Smooth muscle cell of the brain vasculature (primary cell): ENCODE data around the gene EYS.

Experiments
- DNase-seq: peaks from one replicate; pipeline ENCODE4 v3.0.0-alpha.2; 2012; ENCODE audit warnings: low read depth, low spot score

Gene EYS

GRCh38 chr6:64724091-64724490, 982.9 kb downstream of the EYS start:
- no peak for DNase-seq

GRCh38 chr6:64723327-64724058, 983.5 kb downstream of the EYS start:
- no peak for DNase-seq

- no peak for DNase-seq
Measured at GRCh38 chr6:64721865-64722264, 985.2 kb downstream of the EYS start.

GRCh38 chr6:64717281-64717680, 989.7 kb downstream of the EYS start:
- no peak for DNase-seq

DNA sequence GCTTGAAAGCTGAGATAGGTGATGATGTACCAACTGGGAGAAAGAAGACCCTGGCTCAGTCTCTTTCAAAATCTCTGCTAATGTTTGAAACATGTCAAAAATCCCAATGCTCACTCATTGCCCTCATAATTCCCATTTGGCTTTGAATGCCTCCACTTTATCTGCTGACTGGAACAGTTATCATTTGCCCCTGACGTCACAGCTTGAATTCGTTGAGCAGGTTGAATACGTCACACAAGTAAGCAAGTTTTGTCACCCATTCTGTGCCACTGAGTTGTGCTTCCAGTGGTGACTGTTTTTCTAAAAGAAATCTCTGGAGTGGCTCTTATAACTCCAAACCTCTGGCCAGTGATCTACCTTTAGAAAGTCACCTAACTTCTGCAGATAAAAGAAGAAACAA, 991.4 kb downstream of the EYS start:
- DNase-seq = no peak

- DNase-seq = no peak
Measured at GRCh38 chr6:64714073-64714472, 993.0 kb downstream of the EYS start.

DNA sequence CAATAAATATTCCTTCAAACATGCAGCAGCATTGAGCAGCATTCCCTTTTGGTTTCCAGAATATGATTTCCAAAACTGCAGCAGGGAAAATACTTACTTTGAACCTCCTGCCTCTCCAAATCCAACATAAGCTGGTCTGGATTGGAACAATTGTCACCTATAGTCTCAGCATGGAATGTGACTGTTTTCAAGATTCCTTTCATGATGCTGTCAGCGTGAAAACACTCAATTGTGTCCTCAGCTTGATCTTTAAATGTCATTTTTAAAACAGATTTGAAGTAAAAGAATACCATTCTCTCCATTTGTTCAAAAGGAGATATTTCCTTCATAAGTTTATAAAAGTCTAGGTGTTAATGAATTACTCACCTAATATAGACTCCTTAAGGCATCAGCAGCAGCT, 993.9 kb downstream of the EYS start:
- no peak for DNase-seq

GRCh38 chr6:64712606-64713005, 994.4 kb downstream of the EYS start:
- DNase-seq = no peak

DNA sequence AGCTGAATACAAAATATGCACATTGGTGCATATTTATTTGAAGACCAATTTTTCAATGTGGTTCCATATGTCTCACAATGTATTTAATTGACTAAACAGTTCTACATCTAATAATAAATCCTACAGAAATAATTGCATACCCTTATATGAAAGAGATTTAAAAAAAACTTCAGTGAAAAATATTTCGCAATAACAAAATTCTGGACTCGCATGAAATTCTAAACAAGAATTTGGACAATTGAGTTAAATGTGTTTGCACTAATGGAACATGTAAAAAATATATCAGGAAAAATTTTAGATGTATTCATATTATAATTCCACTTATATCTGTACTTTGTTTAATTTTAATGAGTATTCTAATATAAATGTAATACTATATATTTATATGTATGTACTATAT, 1003.1 kb downstream of the EYS start:
- DNase-seq = no peak

GRCh38 chr6:64696053-64696452, 1011.0 kb downstream of the EYS start:
- DNase-seq = no peak

- DNase-seq = no peak
Measured at GRCh38 chr6:64694356-64694755, 1012.7 kb downstream of the EYS start.

DNA sequence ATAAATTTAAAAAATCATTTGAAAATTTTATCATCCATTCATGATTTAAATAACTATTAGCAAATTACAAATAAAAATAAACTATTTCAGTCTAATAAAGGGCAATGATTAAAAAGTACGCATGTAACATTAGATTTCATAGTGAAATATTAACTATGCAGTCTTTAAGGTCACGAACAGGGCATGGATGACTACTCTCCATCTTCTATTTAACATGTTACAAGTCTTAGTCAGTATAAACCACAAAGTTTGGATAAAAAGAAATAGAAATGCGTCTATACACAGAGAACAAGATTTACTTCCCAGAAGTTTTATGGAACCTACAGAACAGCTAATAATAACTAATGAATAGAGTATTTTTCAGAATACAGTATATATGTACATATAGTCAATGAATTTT, 1016.0 kb downstream of the EYS start:
- no peak for DNase-seq

DNA sequence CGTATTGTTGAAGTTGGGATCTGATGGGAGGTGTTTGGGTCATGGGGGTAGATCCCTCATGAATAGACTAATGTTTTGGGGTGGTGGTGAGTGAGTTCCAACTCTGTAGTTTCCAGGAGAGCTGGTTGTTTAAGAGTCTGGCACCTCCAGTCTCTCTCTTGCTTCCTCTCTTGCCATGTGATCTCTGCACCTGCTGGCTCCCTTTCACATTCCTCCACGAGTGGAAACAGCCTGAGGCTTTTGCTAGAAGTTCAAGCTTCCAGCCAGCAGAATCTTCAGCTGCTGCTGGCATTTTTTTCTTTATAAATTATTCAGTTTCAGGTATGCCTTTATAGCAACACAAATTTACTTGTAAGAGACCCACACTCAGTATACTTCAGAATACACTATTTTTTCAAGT, 1021.6 kb downstream of the EYS start:
- no peak for DNase-seq

DNA sequence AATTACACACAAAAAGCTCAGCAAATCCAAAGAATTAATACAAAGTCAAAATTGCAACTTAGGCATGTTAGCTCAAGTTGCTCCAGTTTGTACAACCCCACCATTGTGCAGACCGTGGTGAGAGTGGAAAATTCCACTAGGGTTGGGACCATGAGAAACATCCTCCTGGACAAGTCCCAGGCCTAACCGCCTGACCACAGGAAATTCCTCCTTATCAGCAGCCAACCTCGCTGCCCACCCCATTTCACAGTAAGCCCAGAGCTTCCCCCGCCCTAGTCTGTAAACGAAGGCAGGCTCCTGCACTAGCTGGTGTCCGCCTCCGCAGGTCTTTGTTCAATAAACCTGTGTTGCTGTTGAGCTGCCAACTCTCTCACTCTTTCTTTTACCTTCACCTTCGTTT, 1023.3 kb downstream of the EYS start:
- no peak for DNase-seq

GRCh38 chr6:64681416-64682160, 1025.4 kb downstream of the EYS start:
- no peak for DNase-seq

- DNase-seq = no peak
Measured at GRCh38 chr6:64680446-64680845, 1026.6 kb downstream of the EYS start.

DNA sequence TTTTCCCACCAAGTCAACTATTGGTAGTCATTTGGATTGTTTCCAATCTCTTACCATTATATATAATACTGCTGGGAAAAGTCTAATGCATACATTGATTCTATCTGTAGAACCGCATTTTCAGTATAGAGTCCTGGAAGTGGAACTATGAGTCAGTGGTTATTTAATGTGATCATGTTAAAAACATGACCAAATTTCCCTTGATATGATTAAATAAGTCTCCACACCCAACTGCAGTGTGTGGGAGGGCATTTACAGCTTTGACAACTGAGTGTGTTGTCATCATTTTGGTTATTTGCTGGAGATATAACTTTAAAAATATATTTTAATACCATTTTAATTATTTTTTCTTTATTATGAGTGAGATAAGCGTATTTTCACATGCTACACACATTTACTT, 1027.6 kb downstream of the EYS start:
- no peak for DNase-seq

DNA sequence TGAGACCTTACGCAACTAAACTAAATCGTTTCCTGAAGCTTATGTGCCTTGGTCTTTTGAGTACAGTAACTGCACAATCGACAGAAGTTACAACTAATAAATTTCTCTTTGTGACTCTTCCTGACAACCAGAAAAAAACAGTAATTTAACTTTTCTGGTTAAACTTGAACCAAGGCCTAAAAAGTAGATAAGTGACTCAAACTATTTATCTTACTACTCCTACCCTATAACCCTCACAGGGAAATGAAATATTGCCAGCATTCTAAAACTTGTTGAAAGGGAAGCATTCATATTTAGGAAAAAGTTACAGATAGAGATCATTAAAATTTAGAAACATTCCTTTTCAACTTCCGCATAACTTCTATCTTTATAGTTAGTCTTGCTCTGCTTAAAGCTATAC, 1034.4 kb downstream of the EYS start:
- DNase-seq = no peak

- DNase-seq = no peak
Measured at GRCh38 chr6:64672131-64672530, 1034.9 kb downstream of the EYS start.

GRCh38 chr6:64665137-64665536, 1041.9 kb downstream of the EYS start:
- no peak for DNase-seq

DNA sequence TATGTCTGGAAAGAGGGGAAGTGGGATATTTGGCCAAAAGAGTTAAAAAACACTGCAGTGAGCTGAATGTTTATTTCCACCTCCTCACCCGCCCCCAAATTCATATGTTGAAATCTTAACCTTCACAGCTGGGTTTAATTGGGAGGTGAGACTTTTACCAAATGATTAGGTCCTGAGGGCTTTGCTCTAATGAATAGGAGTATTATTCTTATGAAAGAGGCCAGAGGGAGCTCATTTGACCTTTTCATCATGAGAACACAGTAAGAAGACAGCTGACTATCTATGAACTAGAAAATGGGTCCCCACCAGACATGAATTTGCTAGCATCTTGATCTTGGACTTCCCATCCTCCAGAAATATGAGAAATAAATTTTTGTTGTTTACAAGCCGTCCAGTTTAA, 1042.5 kb downstream of the EYS start:
- no peak for DNase-seq

DNA sequence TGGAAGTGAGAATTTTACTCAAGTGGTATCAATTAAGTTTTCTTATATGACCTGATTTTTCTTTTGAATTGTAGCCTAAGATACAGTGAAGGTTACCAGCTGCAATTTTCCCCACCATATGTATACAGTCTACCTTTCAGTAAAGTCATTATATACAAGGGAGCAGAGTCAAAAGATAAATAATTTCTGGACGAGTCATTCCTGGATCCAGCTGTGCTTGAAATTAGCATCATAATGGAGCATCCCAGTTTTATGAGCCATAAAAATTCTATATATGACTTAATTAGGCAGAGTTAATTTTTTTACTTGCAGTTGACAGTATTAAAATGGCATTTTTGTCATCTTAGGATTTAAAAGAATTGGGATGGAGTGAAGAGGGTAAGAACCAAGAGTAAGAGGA, 1063.0 kb downstream of the EYS start:
- no peak for DNase-seq

DNA sequence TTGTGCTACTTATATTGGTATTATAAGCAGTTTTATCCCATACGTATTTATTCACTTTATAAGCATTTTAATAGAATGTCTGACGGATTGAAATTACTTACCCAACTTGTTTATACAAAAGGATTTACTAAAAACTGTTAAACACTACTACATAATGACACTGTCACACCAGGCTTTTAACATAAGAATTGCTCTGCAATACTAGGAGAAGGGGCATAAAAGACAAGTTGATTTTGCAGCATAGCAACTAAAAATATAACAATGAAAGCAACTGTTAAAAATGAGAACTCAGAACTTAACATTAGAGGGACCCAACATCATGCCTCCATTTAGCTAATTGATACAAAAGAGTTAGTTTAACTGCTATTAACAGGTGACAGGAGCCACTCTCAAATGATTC, 1076.1 kb downstream of the EYS start:
- DNase-seq = no peak
